Cardiac fibroblast (primary cell): ENCODE data around the gene USP21.
A peak's percentile ranks its signal among the peaks of the same experiment; 100 is the strongest.

Source experiments
- DNase-seq, 2 donors: peaks; one replicate each; pipeline versions ENCODE4 v3.0.0 to v3.0.0-alpha.2; 2010; ENCODE audit warnings: low read depth in 2 of 2
- H3K4me3 ChIP-seq, 2 donors: replicated peaks in 1 of 2; 1 replicate in 1 of 2; 2 replicates in 1 of 2; pipeline ENCODE4 v1.5.1; 2011; ENCODE audit warnings: low read depth in 2 of 2, low read length in 2 of 2, mild to moderate bottlenecking in 2 of 2, moderate library complexity in 1 of 2
- TF ChIP-seq, protein P1 (sequence below): IDR thresholded peaks from one replicate; pipeline ENCODE4 v1.5.1; 2011; ENCODE audit warnings: low read depth, mild to moderate bottlenecking, low read length, inconsistent platforms

USP21 gene

GRCh38 chr1:161192476-161193465, 33.5 kb downstream of the USP21 start:
- no peak overlapping the region for H3K4me3 ChIP-seq
- TF ChIP-seq, protein P1, sequence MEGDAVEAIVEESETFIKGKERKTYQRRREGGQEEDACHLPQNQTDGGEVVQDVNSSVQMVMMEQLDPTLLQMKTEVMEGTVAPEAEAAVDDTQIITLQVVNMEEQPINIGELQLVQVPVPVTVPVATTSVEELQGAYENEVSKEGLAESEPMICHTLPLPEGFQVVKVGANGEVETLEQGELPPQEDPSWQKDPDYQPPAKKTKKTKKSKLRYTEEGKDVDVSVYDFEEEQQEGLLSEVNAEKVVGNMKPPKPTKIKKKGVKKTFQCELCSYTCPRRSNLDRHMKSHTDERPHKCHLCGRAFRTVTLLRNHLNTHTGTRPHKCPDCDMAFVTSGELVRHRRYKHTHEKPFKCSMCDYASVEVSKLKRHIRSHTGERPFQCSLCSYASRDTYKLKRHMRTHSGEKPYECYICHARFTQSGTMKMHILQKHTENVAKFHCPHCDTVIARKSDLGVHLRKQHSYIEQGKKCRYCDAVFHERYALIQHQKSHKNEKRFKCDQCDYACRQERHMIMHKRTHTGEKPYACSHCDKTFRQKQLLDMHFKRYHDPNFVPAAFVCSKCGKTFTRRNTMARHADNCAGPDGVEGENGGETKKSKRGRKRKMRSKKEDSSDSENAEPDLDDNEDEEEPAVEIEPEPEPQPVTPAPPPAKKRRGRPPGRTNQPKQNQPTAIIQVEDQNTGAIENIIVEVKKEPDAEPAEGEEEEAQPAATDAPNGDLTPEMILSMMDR: peak; percentile 87
- DNase-seq: peak; percentile 84 to 85

GRCh38 chr1:161193561-161194235, 34.4 kb downstream of the USP21 start:
- H3K4me3 ChIP-seq: no peak overlapping the region
- DNase-seq: peak in 1 of 2 donors; percentile 43
- TF ChIP-seq, protein P1: peak; percentile 22

DNA sequence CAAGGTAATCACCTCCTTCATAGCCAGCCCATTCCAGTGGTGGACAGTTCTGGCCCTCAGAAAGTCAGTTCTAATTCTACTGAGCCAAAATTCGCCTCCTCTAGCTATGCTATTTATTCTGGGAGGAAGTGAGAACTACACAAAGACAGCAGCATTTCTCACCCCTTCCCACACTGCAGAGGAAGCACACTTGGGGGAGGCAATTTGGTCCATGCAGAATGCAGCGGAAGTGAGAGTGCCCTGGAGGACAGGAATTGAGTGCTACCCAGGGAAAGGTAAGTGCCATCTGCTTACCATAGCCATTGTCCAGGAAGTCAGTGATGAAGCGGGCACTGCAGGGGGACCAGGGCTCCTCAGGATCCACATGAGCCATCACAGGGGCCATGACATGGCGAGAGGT, 35.9 kb downstream of the USP21 start:
- TF ChIP-seq, protein P1: no peak
- no peak for DNase-seq
- peak overlapping the region in 1 of 2 donors; percentile 81 for H3K4me3 ChIP-seq

DNA sequence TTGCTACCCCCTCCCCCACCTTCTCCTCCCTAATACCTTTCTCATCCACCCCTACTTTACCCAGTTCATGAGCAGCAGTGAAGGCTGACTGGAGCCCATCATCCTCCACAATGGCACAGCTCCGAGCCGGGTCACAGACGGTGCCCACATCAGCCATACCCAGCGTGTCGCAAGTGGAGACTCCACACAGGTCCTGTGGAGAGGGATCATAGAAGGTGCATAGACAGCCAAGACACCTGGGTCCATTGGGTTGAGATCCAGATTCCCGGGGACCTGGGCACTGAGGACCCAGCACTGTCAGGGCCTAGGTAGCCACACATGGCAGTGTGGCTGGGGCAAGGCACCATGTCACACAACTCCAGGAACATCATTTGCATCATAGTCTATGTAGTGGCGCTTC, 36.8 kb downstream of the USP21 start:
- DNase-seq: no peak
- TF ChIP-seq, protein P1: no peak
- H3K4me3 ChIP-seq: peak overlapping the region in 1 of 2 donors; percentile 81

DNA sequence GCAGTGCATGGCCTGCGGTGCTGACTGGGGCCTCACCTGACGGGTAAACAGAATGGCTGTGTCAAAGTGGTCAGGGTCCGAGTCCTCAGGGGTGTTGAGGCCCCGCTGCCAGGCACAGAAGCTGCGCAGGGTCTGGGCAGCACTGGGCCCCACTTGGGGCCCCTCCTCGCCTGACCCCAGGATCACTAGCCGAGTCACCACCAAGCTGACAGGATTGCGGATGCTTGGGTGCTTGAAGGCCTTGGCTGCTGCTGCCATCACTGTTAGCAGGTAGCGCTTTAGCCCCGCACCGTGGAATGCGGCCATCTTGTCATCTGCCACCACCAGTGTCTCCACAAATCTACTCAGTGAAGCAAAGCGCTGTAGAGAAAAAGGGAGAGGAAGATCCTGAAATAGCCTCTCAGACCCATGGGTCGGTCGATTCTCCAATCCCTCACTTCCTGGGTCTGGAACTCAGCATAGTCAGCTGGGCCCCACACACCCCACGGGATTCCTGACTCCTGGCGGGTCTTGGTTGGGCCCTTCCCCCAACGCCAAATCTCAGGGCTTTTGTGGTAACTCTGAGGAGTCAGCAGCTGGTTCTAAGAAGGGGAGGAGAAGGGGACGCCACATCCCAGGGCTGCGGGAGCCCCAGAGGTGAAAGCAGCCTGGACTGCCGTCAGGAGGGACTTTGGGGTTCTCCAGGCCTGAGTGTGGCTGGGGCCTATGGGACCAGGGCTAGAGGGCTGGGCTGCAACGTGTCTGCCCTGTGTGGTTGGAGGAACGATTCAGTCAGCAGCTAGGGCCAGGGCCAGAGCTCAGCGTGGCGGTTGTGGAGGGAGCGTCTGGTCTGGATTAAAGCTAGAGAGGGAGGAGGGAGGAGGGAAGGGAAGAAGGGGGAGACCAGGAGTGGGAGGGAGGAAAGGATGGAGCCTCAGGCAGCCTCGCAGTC, 37.5 kb downstream of the USP21 start:
- peak overlapping the region; percentile 41 to 81 for H3K4me3 ChIP-seq
- TF ChIP-seq, protein P1: no peak
- DNase-seq: peak; percentile 80 to 88

DNA sequence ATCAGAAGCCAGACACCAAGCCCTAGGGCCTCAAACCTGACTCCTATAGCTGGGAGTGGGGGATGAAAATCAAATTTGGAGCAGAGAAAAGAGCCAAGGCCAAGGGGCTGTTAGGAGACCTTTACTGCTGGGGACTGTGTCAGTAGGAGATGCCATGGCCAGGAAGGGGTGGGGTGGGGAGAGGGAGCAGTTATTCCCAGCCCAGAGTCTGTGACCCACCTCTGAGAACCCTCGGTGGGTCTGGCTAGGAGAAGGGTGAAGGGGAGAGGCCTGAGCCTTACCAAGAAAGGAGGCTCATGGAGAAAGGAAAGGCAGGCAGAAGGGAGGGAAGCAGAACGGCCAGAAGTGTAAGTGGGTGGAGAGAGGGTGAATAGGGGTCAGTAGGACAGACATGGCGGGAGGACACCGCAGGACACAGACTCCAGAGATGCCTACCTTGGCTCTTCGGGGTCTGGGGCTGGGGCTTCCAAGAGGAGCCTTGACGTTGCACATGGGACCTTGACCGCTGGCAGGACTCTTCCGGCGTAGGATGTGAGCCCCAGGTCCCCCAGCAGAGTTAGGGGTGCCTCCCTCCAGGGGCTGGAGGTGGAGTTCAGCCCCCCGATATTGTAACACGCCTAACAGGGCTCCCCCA, 38.4 kb downstream of the USP21 start:
- H3K4me3 ChIP-seq: peak overlapping the region; percentile 41 to 81
- TF ChIP-seq, protein P1: no peak
- DNase-seq: peak in 1 of 2 donors; percentile 12
